Mammary epithelial cell (primary cell): ENCODE results near the gene ATG13.

Experiments
- CTCF ChIP-seq, 2 donors: IDR thresholded peaks in 1 of 2; conservative IDR thresholded peaks in 1 of 2; 2 replicates each; pipeline ENCODE4 v1.5.1; 2011 to 2012; ENCODE audit warnings: inconsistent platforms in 2 of 2, low read length in 2 of 2, mild to moderate bottlenecking in 2 of 2, control low read depth in 1 of 2, low read depth in 1 of 2; ENCODE audit not compliant: insufficient read depth in 1 of 2; ENCODE audit errors: extremely low read depth in 1 of 2
- EZH2 ChIP-seq: IDR thresholded peaks from 2 replicates; pipeline ENCODE4 v1.6.1; 2012; ENCODE audit warnings: low read length, inconsistent platforms, borderline replicate concordance

- TF ChIP-seq CTCF (conservative IDR thresholded peaks at IDR 0.05 in 1 of 2, IDR thresholded peaks at IDR 0.05 in 1 of 2; ENCODE audit: extremely low read depth in 1 of 2, insufficient read depth in 1 of 2, low read depth in 1 of 2, low read length in 2 of 2) (no peak), EZH2 (no peak)
Observed at GRCh38 chr11:46600194-46600960, 17.0 kb upstream of the ATG13 start.
